ENCODE data around the gene PLCB2. TPM values are rescaled to one million over a fixed set of nuclear protein-coding genes. Genes with fewer than 3 reads are reported as not detected.

Gene PLCB2
- total and polyA plus RNA-seq, 2 donors (not counting 3 experiments of a cell fraction or from before 2014, with no cell fraction given) = 1.5 to 1.6 TPM

GRCh38 chr15:40352281-40352901, 44.7 kb upstream of the PLCB2 start:
- Histone ChIP-seq H3K27ac (ENCODE audit: insufficient read depth, low read depth, low read length) (no peak overlapping the region), H3K4me2 (ENCODE audit: insufficient read depth, low read length) (no peak overlapping the region), H3K4me1 (ENCODE audit: control insufficient read depth, extremely low read depth, insufficient read depth, low read length) (no peaks in the 10 kb centered on the region), H3K9me3 (replicated peaks; ENCODE audit: control insufficient read depth, insufficient read depth, low read length) (no peaks in the 10 kb centered on the region), H3K9ac (replicated peaks; ENCODE audit: extremely low read depth, insufficient read depth, low read length) (no peak overlapping the region), H3K27me3 (ENCODE audit: control insufficient read depth in 2 of 2, insufficient read depth in 2 of 2, low read length in 2 of 2) (peaks cover 2 to 6% of the 10 kb centered on the region in 2 experiments), H3K36me3 (ENCODE audit: control insufficient read depth in 2 of 2, extremely low read depth in 1 of 2, insufficient read depth in 2 of 2, low read length in 2 of 2) (no peaks in the 10 kb centered on the region), H3K79me2 (ENCODE audit: control insufficient read depth, insufficient read depth, low read length) (no peaks in the 10 kb centered on the region), H3K4me3 (replicated peaks in 1 of 3; ENCODE audit: insufficient read depth in 1 of 3, low read depth in 1 of 3, low read length in 3 of 3) (no peak overlapping the region), H4K20me1 (replicated peaks; ENCODE audit: control insufficient read depth, extremely low read depth, insufficient read depth, low read length) (no peaks in the 10 kb centered on the region), H2AFZ (ENCODE audit: low read depth, low read length) (no peak overlapping the region), H3K9me1 (replicated peaks; ENCODE audit: control insufficient read depth, extremely low read depth, insufficient read depth, low read length) (no peaks in the 10 kb centered on the region)
- FAIRE-seq = no peak
- no peak for DNase-seq (ENCODE audit: low read depth, low spot score)
- POLR2A ChIA-PET = no interaction called here
- dilution Hi-C loops (cut with MboI; ENCODE audit: extremely low pct_ligation_motif_present, low sequenced_read_pairs) = no loop called here
- TF ChIP-seq EZH2 (IDR thresholded peaks at IDR 0.05; ENCODE audit: borderline replicate concordance, low read depth, low read length, severe bottlenecking) (no peak), POLR2AphosphoS5 (IDR thresholded peaks at IDR 0.05; ENCODE audit: insufficient read depth, low read depth, low read length) (no peak), MAX (IDR thresholded peaks at IDR 0.05; ENCODE audit: insufficient read depth, insufficient read length) (no peak), CTCF (IDR thresholded peaks at IDR 0.05; ENCODE audit: extremely low read depth in 1 of 2, insufficient read depth in 1 of 2, low read depth in 1 of 2, low read length in 2 of 2) (no peak)
- CTCF ChIA-PET = interaction anchor here (0.6 to 6.4 kb wide), 3 partner anchors 8 to 23 kb away, joined by 3 to 82 read pairs (median 50); partner anchors contain the start of gene CCDC9B
- BruUV-seq (replicated peaks) = no TSS peak
- intact Hi-C loops (cut with micrococcal nuclease) = no loop called here

GRCh38 chr15:40349163-40349562, 41.4 kb upstream of the PLCB2 start:
- Histone ChIP-seq H3K4me3 (replicated peaks in 1 of 3; ENCODE audit: insufficient read depth in 1 of 3, low read depth in 1 of 3, low read length in 3 of 3) (no peak overlapping the region), H2AFZ (ENCODE audit: low read depth, low read length) (no peak overlapping the region), H3K27me3 (ENCODE audit: control insufficient read depth in 2 of 2, insufficient read depth in 2 of 2, low read length in 2 of 2) (peaks cover 2 to 6% of the 10 kb centered on the region in 2 experiments), H3K27ac (ENCODE audit: insufficient read depth, low read depth, low read length) (no peak overlapping the region), H3K79me2 (ENCODE audit: control insufficient read depth, insufficient read depth, low read length) (no peaks in the 10 kb centered on the region), H3K4me1 (ENCODE audit: control insufficient read depth, extremely low read depth, insufficient read depth, low read length) (peaks cover 7% of the 10 kb centered on the region), H3K9me1 (replicated peaks; ENCODE audit: control insufficient read depth, extremely low read depth, insufficient read depth, low read length) (no peaks in the 10 kb centered on the region), H4K20me1 (replicated peaks; ENCODE audit: control insufficient read depth, extremely low read depth, insufficient read depth, low read length) (no peaks in the 10 kb centered on the region), H3K9me3 (replicated peaks; ENCODE audit: control insufficient read depth, insufficient read depth, low read length) (no peaks in the 10 kb centered on the region), H3K4me2 (ENCODE audit: insufficient read depth, low read length) (no peak overlapping the region), H3K36me3 (ENCODE audit: control insufficient read depth in 2 of 2, extremely low read depth in 1 of 2, insufficient read depth in 2 of 2, low read length in 2 of 2) (no peaks in the 10 kb centered on the region), H3K9ac (replicated peaks; ENCODE audit: extremely low read depth, insufficient read depth, low read length) (no peak overlapping the region)
- ChIA-PET CTCF (no interaction called here), POLR2A (no interaction called here)
- DNase-seq (ENCODE audit: low read depth, low spot score) = no peak
- TF ChIP-seq EZH2 (IDR thresholded peaks at IDR 0.05; ENCODE audit: borderline replicate concordance, low read depth, low read length, severe bottlenecking) (no peak), MAX (IDR thresholded peaks at IDR 0.05; ENCODE audit: insufficient read depth, insufficient read length) (no peak), POLR2AphosphoS5 (IDR thresholded peaks at IDR 0.05; ENCODE audit: insufficient read depth, low read depth, low read length) (no peak), MYC (IDR thresholded peaks at IDR 0.05; ENCODE audit: low read depth, low read length) (no peak), FOS (IDR thresholded peaks at IDR 0.05; ENCODE audit: borderline replicate concordance, insufficient read depth, low read length) (no peak), GATA2 (IDR thresholded peaks at IDR 0.05; ENCODE audit: insufficient read depth, insufficient read length, low read depth, low read length) (no peak), JUN (IDR thresholded peaks at IDR 0.05; ENCODE audit: borderline replicate concordance, insufficient read depth, insufficient read length, low read depth) (no peak), POLR2A (IDR thresholded peaks at IDR 0.05; ENCODE audit: low read depth, low read length) (no peak), CTCF (IDR thresholded peaks at IDR 0.05; ENCODE audit: extremely low read depth in 1 of 2, insufficient read depth in 1 of 2, low read depth in 1 of 2, low read length in 2 of 2) (no peak)
- intact Hi-C loops (cut with micrococcal nuclease) (loop anchor here (1.0 kb wide), 1 partner anchor 70 kb away; no protein-coding TSS in a partner anchor), dilution Hi-C loops (cut with MboI; ENCODE audit: extremely low pct_ligation_motif_present, low sequenced_read_pairs) (no loop called here)
- FAIRE-seq = no peak
- BruUV-seq (replicated peaks) = no TSS peak

Measured in endothelial cell of umbilical vein (primary cell).